Posterior vena cava (tissue), 2 donors: Measurements from ENCODE around the gene MYL6. TPM values are rescaled to one million over a fixed set of nuclear protein-coding genes. Genes with fewer than 3 reads are reported as not detected.

ENCODE experiments used
- DNase-seq: peaks from one replicate; pipeline ENCODE4 v3.0.0-alpha.2; 2020; ENCODE audit warnings: low spot score
- intact Hi-C, 2 donors: fragments of 100-400 bp; cut with DNase I; formaldehyde crosslinking; loops; one replicate each; pipeline versions ENCODE4 v1.14.1 to v1.14.2; 2022 to 2023
- total RNA-seq, 2 donors: library from RNA; stranded (reverse); fragmentation: NEBNext Ultra II Directional; extraction: Animal tissue kit (Norgen Biotek cat#: 25700); gene quantifications; one replicate each; pipeline ENCODE4 v1.2.1, GENCODE V29; 2021
- donor health status: DM: yes; HTN: yes; CAD: no.
- donor health status: DM: yes; HTN: yes; CAD: no.

MYL6 gene
- total RNA-seq, 2 donors from 2014 or later, result 3,219 to 3,986 TPM

- peak; percentile 81 for DNase-seq
- intact Hi-C loops, result no loop called here
Observed at GRCh38 chr12:56206452-56207166, 48.5 kb downstream of the MYL6 start.

GRCh38 chr12:56208006-56208405 is 49.8 kb downstream of the MYL6 start:
- intact Hi-C loops, result no loop called here
- peak; percentile 74 for DNase-seq

Other genes with a start within 250 kb of the MYL6 start
- 10 to 100 TPM; 18.6 to 19.6 TPM for gene PYM1, start 230.5 kb upstream of the MYL6 start, total RNA-seq
- gene DGKA, start 227.2 kb upstream of the MYL6 start, total RNA-seq, result 10 to 100 TPM; 35.4 to 38.0 TPM
- 10 to 100 TPM in 1 of 2 donors, 1 to 10 TPM in 1; 5.0 to 26.1 TPM for gene PMEL, start 192.3 kb upstream of the MYL6 start, total RNA-seq
- 10 to 100 TPM; 17.7 to 22.8 TPM for gene CDK2, start 191.5 kb upstream of the MYL6 start, total RNA-seq
- gene RAB5B, start 184.3 kb upstream of the MYL6 start, total RNA-seq, result 100 to 1,000 TPM; 108 to 109 TPM
- gene SUOX, start 161.1 kb upstream of the MYL6 start, total RNA-seq, result 10 to 100 TPM; 15.0 to 15.9 TPM
- 1 to 10 TPM; 5.6 to 8.6 TPM for gene IKZF4, start 137.3 kb upstream of the MYL6 start, total RNA-seq
- 10 to 100 TPM; 33.2 to 45.2 TPM for gene RPS26, start 116.4 kb upstream of the MYL6 start, total RNA-seq
- gene ERBB3, start 78.2 kb upstream of the MYL6 start, total RNA-seq, result 1 to 10 TPM in 1 of 2 donors, under 1 TPM in 1; 0.71 to 1.4 TPM
- 10 to 100 TPM; 59.3 to 71.7 TPM for gene PA2G4, start 53.8 kb upstream of the MYL6 start, total RNA-seq
- 1,000 to 10,000 TPM; 2,364 to 2,753 TPM for gene RPL41, start 41.7 kb upstream of the MYL6 start, total RNA-seq
- 1 to 10 TPM; 7.9 to 8.0 TPM for gene ZC3H10, start 40.1 kb upstream of the MYL6 start, total RNA-seq
- gene ESYT1, start 30.1 kb upstream of the MYL6 start, total RNA-seq, result 100 to 1,000 TPM; 113 to 120 TPM
- 10 to 100 TPM; 32.9 to 35.7 TPM for gene MYL6B, start 5.8 kb upstream of the MYL6 start, total RNA-seq
- gene SMARCC2, start 31.1 kb downstream of the MYL6 start, total RNA-seq, result 10 to 100 TPM; 81.0 to 93.9 TPM
- gene RNF41, start 63.6 kb downstream of the MYL6 start, total RNA-seq, result 10 to 100 TPM; 40.1 to 44.2 TPM
- gene NABP2, start 66.0 kb downstream of the MYL6 start, total RNA-seq, result 10 to 100 TPM; 19.9 to 23.1 TPM
- gene SLC39A5, start 71.7 kb downstream of the MYL6 start, total RNA-seq, result not detected
- gene ANKRD52, start 100.0 kb downstream of the MYL6 start, total RNA-seq, result 10 to 100 TPM; 24.6 to 34.5 TPM
- gene COQ10A, start 108.6 kb downstream of the MYL6 start, total RNA-seq, result 10 to 100 TPM in 1 of 2 donors, 1 to 10 TPM in 1; 9.6 to 10.1 TPM
- 100 to 1,000 TPM; 109 to 115 TPM for gene CS, start 142.0 kb downstream of the MYL6 start, total RNA-seq
- gene CNPY2, start 157.6 kb downstream of the MYL6 start, total RNA-seq, result 10 to 100 TPM; 62.1 to 79.3 TPM
- gene PAN2, start 175.6 kb downstream of the MYL6 start, total RNA-seq, result 10 to 100 TPM; 29.4 to 40.7 TPM
- not detected for gene IL23A, start 180.5 kb downstream of the MYL6 start, total RNA-seq
- gene STAT2, start 201.7 kb downstream of the MYL6 start, total RNA-seq, result 100 to 1,000 TPM; 108 to 113 TPM
- not detected for gene APOF, start 204.5 kb downstream of the MYL6 start, total RNA-seq